Calu3 (cell line): ENCODE results near the gene CSRNP3. TPM values are rescaled to one million over a fixed set of nuclear protein-coding genes. Genes with fewer than 3 reads are reported as not detected.

Source experiments
- BruUV-seq: library from RNA; stranded (reverse); fragments of 400-500 nt; replicated peaks from 2 replicates; lab custom pipeline; 2021; lab: Mats Ljungman, UMichigan
- CTCF ChIA-PET: fragments of 300-600 bp; sonication (Branson Sonifier 250); formaldehyde crosslinking; loops from one replicate; lab custom pipeline; 2022; ENCODE audit warnings: antibody characterized with exemption; lab: Charles Lee
- DNase-seq: peaks from one replicate; pipeline ENCODE4 v3.0.0; 2022
- H3K27ac Mint-ChIP-seq: one replicate; pipeline ENCODE4 v1.8.0; 2022; ENCODE audit warnings: mixed read lengths; ENCODE audit not compliant: unreplicated experiment
- H3K27me3 Mint-ChIP-seq: one replicate; pipeline ENCODE4 v1.8.0; 2022; ENCODE audit warnings: mixed read lengths; ENCODE audit not compliant: unreplicated experiment
- H3K36me3 Mint-ChIP-seq: one replicate; pipeline ENCODE4 v1.8.0; 2022; ENCODE audit warnings: mild to moderate bottlenecking, moderate library complexity, mixed read lengths; ENCODE audit not compliant: insufficient read depth, unreplicated experiment
- H3K4me1 Mint-ChIP-seq: one replicate; pipeline ENCODE4 v1.8.0; 2022; ENCODE audit warnings: mild to moderate bottlenecking, low read depth, mixed read lengths; ENCODE audit not compliant: unreplicated experiment
- H3K4me3 Mint-ChIP-seq: one replicate; pipeline ENCODE4 v1.8.0; 2022; ENCODE audit warnings: mild to moderate bottlenecking, low read depth, moderate library complexity, mixed read lengths; ENCODE audit not compliant: unreplicated experiment
- H3K9me3 Mint-ChIP-seq: one replicate; pipeline ENCODE4 v1.8.0; 2022; ENCODE audit warnings: low read depth, mixed read lengths; ENCODE audit not compliant: unreplicated experiment
- CTCF ChIP-seq: fragments of 200-600 bp; IDR thresholded peaks from one replicate; pipeline ENCODE4 v1.8.0; 2022; ENCODE audit warnings: antibody characterized with exemption; ENCODE audit not compliant: unreplicated experiment
- intact Hi-C: fragments of 100-400 bp; cut with micrococcal nuclease; formaldehyde crosslinking; loops from one replicate; pipeline ENCODE4 v1.10.0; 2022; ENCODE audit not compliant: unreplicated experiment
- total RNA-seq: library from RNA; stranded (reverse); gene quantifications from 2 replicates; pipeline ENCODE4 v1.2.3, GENCODE V29; 2022

CSRNP3 gene
- total RNA-seq, 1 experiment from 2014 or later = 1.8 TPM

GRCh38 chr2:165609672-165610071, 140.2 kb downstream of the CSRNP3 start:
- CTCF ChIA-PET = interaction anchor here (0.7 kb wide), 1 partner anchor 48 kb away, joined by 4 read pairs; no protein-coding TSS in a partner anchor
- Mint-ChIP-seq H3K27me3 (no peaks in the 10 kb centered on the region), H3K4me3 (no peak overlapping the region), H3K27ac (no peak overlapping the region), H3K36me3 (no peaks in the 10 kb centered on the region), H3K4me1 (no peaks in the 10 kb centered on the region), H3K9me3 (no peaks in the 10 kb centered on the region)
- BruUV-seq = no TSS peak
- intact Hi-C loops = no loop called here
- TF ChIP-seq CTCF = no peak
- DNase-seq = no peak

- intact Hi-C loops = no loop called here
- H3K4me3 Mint-ChIP-seq = no peak overlapping the region
- no peak for DNase-seq
- CTCF ChIA-PET = no interaction called here
- no peaks in the 10 kb centered on the region for H3K36me3 Mint-ChIP-seq
- TF ChIP-seq CTCF = no peak
- H3K9me3 Mint-ChIP-seq = no peaks in the 10 kb centered on the region
- H3K4me1 Mint-ChIP-seq = no peaks in the 10 kb centered on the region
- no peaks in the 10 kb centered on the region for H3K27me3 Mint-ChIP-seq
- H3K27ac Mint-ChIP-seq = no peak overlapping the region
- BruUV-seq = no TSS peak
Observed at GRCh38 chr2:165610591-165611029, 141.1 kb downstream of the CSRNP3 start.

- no peak overlapping the region for H3K4me3 Mint-ChIP-seq
- CTCF ChIA-PET = no interaction called here
- H3K27ac Mint-ChIP-seq = no peak overlapping the region
- H3K9me3 Mint-ChIP-seq = no peaks in the 10 kb centered on the region
- H3K36me3 Mint-ChIP-seq = no peaks in the 10 kb centered on the region
- intact Hi-C loops = no loop called here
- peaks cover 7% of the 10 kb centered on the region for H3K4me1 Mint-ChIP-seq
- BruUV-seq = no TSS peak
- no peaks in the 10 kb centered on the region for H3K27me3 Mint-ChIP-seq
- no peak for DNase-seq
- TF ChIP-seq CTCF = no peak
Observed at GRCh38 chr2:165617741-165618481, 148.4 kb downstream of the CSRNP3 start.

- BruUV-seq = no TSS peak
- no peaks in the 10 kb centered on the region for H3K36me3 Mint-ChIP-seq
- intact Hi-C loops = no loop called here
- no peak overlapping the region for H3K27ac Mint-ChIP-seq
- no peaks in the 10 kb centered on the region for H3K27me3 Mint-ChIP-seq
- no peak overlapping the region for H3K4me3 Mint-ChIP-seq
- H3K4me1 Mint-ChIP-seq = peaks cover 7% of the 10 kb centered on the region
- no peak for DNase-seq
- CTCF ChIA-PET = no interaction called here
- H3K9me3 Mint-ChIP-seq = no peaks in the 10 kb centered on the region
- TF ChIP-seq CTCF = no peak
Observed at GRCh38 chr2:165618806-165619205, 149.3 kb downstream of the CSRNP3 start.
